Esophagus muscularis mucosa (tissue), 3 donors: ENCODE results near the gene CABP7.

ENCODE experiments used
- POLR2A ChIP-seq: fragments of 450-650 bp; IDR thresholded peaks from one replicate; pipeline ENCODE4 v1.6.1; 2017; ENCODE audit warnings: antibody characterized with exemption, moderate library complexity, mild to moderate bottlenecking, low read depth
- POLR2AphosphoS5 ChIP-seq, 2 donors: sonication (generic); formaldehyde crosslinking; IDR thresholded peaks; one replicate each; pipeline ENCODE4 v1.6.1; 2017; ENCODE audit warnings: antibody characterized with exemption in 2 of 2
- TF ChIP-seq, protein P1 (sequence below), 3 experiments: fragments of 200-600 bp in 2 of 3; fragments of 450-650 bp in 1 of 3; sonication (generic) in 2 of 3; IDR thresholded peaks; one replicate each; pipeline ENCODE4 v1.5.1; 2017 to 2019; ENCODE audit warnings: antibody characterized with exemption in 3 of 3, mild to moderate bottlenecking in 2 of 3, moderate library complexity in 1 of 3

DNA sequence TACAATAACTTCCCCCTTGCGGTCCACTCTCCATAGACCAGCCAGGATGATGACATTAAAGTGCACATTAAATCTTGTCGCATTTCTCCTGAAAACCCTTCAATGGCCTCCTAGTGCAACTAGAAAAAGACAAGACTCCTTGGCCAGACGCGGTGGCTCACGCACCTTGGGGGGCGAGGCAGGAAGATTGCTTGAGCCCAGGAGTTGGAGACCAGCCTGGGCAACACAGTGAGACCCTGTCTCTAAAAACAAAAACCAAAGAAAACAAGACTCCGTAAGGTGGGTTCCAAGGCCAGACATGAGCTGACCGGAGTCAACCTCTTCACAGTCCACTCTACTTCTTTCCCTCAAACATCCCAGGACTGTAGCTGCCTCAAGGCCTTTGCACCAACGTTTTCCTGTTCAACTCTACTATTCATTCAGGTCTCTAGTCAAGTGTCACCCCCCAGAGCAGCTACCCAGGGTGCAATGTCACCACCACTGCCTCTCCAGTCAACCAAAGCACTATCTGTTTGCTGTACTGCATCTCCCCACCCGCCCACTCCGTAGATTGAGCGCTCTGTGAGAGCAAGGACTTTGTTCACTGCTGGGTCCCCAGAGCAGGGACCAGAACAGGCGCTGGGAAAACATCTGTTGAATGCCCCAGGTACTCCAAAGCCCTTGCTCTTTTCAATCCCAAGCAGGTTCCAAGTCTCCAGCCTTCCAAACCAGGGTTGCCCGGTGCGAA, 46.3 kb downstream of the CABP7 start:
- TF ChIP-seq POLR2A: no peak
- TF ChIP-seq POLR2AphosphoS5 (IDR thresholded peaks at IDR 0.05): no peak
- TF ChIP-seq, protein P1, sequence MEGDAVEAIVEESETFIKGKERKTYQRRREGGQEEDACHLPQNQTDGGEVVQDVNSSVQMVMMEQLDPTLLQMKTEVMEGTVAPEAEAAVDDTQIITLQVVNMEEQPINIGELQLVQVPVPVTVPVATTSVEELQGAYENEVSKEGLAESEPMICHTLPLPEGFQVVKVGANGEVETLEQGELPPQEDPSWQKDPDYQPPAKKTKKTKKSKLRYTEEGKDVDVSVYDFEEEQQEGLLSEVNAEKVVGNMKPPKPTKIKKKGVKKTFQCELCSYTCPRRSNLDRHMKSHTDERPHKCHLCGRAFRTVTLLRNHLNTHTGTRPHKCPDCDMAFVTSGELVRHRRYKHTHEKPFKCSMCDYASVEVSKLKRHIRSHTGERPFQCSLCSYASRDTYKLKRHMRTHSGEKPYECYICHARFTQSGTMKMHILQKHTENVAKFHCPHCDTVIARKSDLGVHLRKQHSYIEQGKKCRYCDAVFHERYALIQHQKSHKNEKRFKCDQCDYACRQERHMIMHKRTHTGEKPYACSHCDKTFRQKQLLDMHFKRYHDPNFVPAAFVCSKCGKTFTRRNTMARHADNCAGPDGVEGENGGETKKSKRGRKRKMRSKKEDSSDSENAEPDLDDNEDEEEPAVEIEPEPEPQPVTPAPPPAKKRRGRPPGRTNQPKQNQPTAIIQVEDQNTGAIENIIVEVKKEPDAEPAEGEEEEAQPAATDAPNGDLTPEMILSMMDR (IDR thresholded peaks at IDR 0.05): no peak
